ENCODE measurements around the gene FAM200A.

GRCh38 chr7:99557940-99558305 lies 6.0 kb upstream of the FAM200A start:
- TF ChIP-seq POLR2A (IDR thresholded peaks at IDR 0.05) (no peak), CTCF (IDR thresholded peaks at IDR 0.05) (no peak)

Data from right lobe of liver (tissue), 4 donors.